Vagina (tissue), 2 donors: Measurements from ENCODE around the gene EIF5A. TPM values are rescaled to one million over a fixed set of nuclear protein-coding genes. Genes with fewer than 3 reads are reported as not detected.

Experiments
- DNase-seq, 2 donors: peaks; one replicate each; pipeline ENCODE4 v3.0.0-alpha.2; 2017; ENCODE audit errors: extremely low spot score in 2 of 2
- H3K27ac ChIP-seq: fragments of 200-600 bp; sonication (generic); one replicate; pipeline ENCODE4 v1.5.1; 2019
- H3K27me3 ChIP-seq: fragments of 200-600 bp; sonication (generic); one replicate; pipeline ENCODE4 v1.5.1; 2019
- H3K36me3 ChIP-seq, 2 donors: fragments of 200-600 bp; sonication (generic); one replicate each; pipeline ENCODE4 v1.5.1; 2017 to 2019
- H3K4me1 ChIP-seq: fragments of 200-600 bp; sonication (generic); one replicate; pipeline ENCODE4 v1.5.1; 2019
- H3K4me3 ChIP-seq, 2 donors: fragments of 200-600 bp; sonication (generic); 1 replicate in 1 of 2; 2 replicates in 1 of 2; pipeline ENCODE4 v1.5.1; 2016 to 2019
- H3K9me3 ChIP-seq: fragments of 200-600 bp; sonication (generic); one replicate; pipeline ENCODE4 v1.5.1; 2019
- CTCF ChIP-seq, 3 experiments: fragments of 450-650 bp in 2 of 3; fragments of 200-600 bp in 1 of 3; sonication (generic) in 1 of 3; IDR thresholded peaks; one replicate each; pipeline ENCODE4 v1.5.1; 2017 to 2019; ENCODE audit warnings: antibody characterized with exemption in 3 of 3, mild to moderate bottlenecking in 2 of 3, moderate library complexity in 2 of 3
- POLR2A ChIP-seq, 2 donors: fragments of 450-650 bp; IDR thresholded peaks; one replicate each; pipeline ENCODE4 v1.6.1; 2017; ENCODE audit warnings: antibody characterized with exemption in 2 of 2, mild to moderate bottlenecking in 2 of 2, moderate library complexity in 2 of 2
- POLR2AphosphoS5 ChIP-seq, 2 donors: sonication (generic); formaldehyde crosslinking; IDR thresholded peaks; one replicate each; pipeline ENCODE4 v1.9.0; 2017; ENCODE audit warnings: antibody characterized with exemption in 2 of 2, mild to moderate bottlenecking in 2 of 2, low read depth in 1 of 2; ENCODE audit not compliant: insufficient read depth in 1 of 2
- intact Hi-C: fragments of 100-400 bp; cut with DNase I; formaldehyde crosslinking; loops from one replicate; pipeline ENCODE4 v1.15.1; 2023
- total RNA-seq: library from RNA; depleted of rRNA; stranded (reverse); fragments of >200 nt; gene quantifications from one replicate; pipeline ENCODE4 v1.2.3, GENCODE V29; 2016

EIF5A gene
- total RNA-seq, 1 donor from 2014 or later, result 238 TPM

GRCh38 chr17:7308625-7309433 is 1.4 kb downstream of the EIF5A start:
- Histone ChIP-seq H3K36me3 (peaks cover 3 to 44% of the 10 kb centered on the region in 2 donors), H3K4me3 (peak overlapping the region; percentile 74 to 83), H3K9me3 (no peaks in the 10 kb centered on the region), H3K27me3 (no peaks in the 10 kb centered on the region), H3K27ac (peak overlapping the region; percentile 94), H3K4me1 (peaks cover 59% of the 10 kb centered on the region)
- intact Hi-C loops, result no loop called here
- DNase-seq, result no peak
- TF ChIP-seq POLR2A (IDR thresholded peaks at IDR 0.05), result peak in 1 of 2 donors; percentile 28
- no peak for TF ChIP-seq CTCF (IDR thresholded peaks at IDR 0.05)
- TF ChIP-seq POLR2AphosphoS5 (IDR thresholded peaks at IDR 0.05; ENCODE audit: insufficient read depth in 1 of 2, low read depth in 1 of 2), result peak; percentile 32 to 95

GRCh38 chr17:7309628-7310027 is 2.2 kb downstream of the EIF5A start:
- DNase-seq, result no peak
- Histone ChIP-seq H3K4me3 (no peak overlapping the region), H3K36me3 (peaks cover 3 to 47% of the 10 kb centered on the region in 2 donors), H3K27me3 (no peaks in the 10 kb centered on the region), H3K27ac (peak overlapping the region; percentile 94), H3K4me1 (peaks cover 67% of the 10 kb centered on the region), H3K9me3 (no peaks in the 10 kb centered on the region)
- TF ChIP-seq POLR2AphosphoS5 (IDR thresholded peaks at IDR 0.05; ENCODE audit: insufficient read depth in 1 of 2, low read depth in 1 of 2), result no peak
- TF ChIP-seq POLR2A (IDR thresholded peaks at IDR 0.05), result no peak
- TF ChIP-seq CTCF (IDR thresholded peaks at IDR 0.05), result no peak
- intact Hi-C loops, result loop anchor here (5.0 kb wide), 1 partner anchor 38 kb away; no protein-coding TSS in a partner anchor

GRCh38 chr17:7311110-7311705 is 3.8 kb downstream of the EIF5A start:
- intact Hi-C loops, result loop anchor here (5.0 kb wide), 1 partner anchor 36 kb away; no protein-coding TSS in a partner anchor
- Histone ChIP-seq H3K27me3 (no peaks in the 10 kb centered on the region), H3K4me3 (no peak overlapping the region), H3K9me3 (no peaks in the 10 kb centered on the region), H3K36me3 (peaks cover 3 to 47% of the 10 kb centered on the region in 2 donors), H3K27ac (no peak overlapping the region), H3K4me1 (peaks cover 74% of the 10 kb centered on the region)
- no peak for TF ChIP-seq POLR2A (IDR thresholded peaks at IDR 0.05)
- no peak for TF ChIP-seq CTCF (IDR thresholded peaks at IDR 0.05)
- TF ChIP-seq POLR2AphosphoS5 (IDR thresholded peaks at IDR 0.05; ENCODE audit: insufficient read depth in 1 of 2, low read depth in 1 of 2), result no peak
- DNase-seq, result no peak

- peaks cover 68% of the 10 kb centered on the region for H3K4me1 ChIP-seq
- intact Hi-C loops, result loop anchor here (5.0 kb wide), 1 partner anchor 35 kb away; no protein-coding TSS in a partner anchor
- H3K36me3 ChIP-seq, result peaks cover 3 to 54% of the 10 kb centered on the region in 2 donors
Measured at GRCh38 chr17:7312432-7313087, 5.1 kb downstream of the EIF5A start.

More at GRCh38 chr17:7312432-7313087, 5.1 kb downstream of the EIF5A start:
- no peaks in the 10 kb centered on the region for H3K27me3 ChIP-seq
- no peak for TF ChIP-seq POLR2A (IDR thresholded peaks at IDR 0.05)
- TF ChIP-seq POLR2AphosphoS5 (IDR thresholded peaks at IDR 0.05; ENCODE audit: insufficient read depth in 1 of 2, low read depth in 1 of 2), result no peak
- TF ChIP-seq CTCF (IDR thresholded peaks at IDR 0.05), result no peak
- no peak overlapping the region for H3K4me3 ChIP-seq
- no peak overlapping the region for H3K27ac ChIP-seq
- DNase-seq, result no peak
- no peaks in the 10 kb centered on the region for H3K9me3 ChIP-seq
